ENCODE measurements around the gene CCDC92.

DNA sequence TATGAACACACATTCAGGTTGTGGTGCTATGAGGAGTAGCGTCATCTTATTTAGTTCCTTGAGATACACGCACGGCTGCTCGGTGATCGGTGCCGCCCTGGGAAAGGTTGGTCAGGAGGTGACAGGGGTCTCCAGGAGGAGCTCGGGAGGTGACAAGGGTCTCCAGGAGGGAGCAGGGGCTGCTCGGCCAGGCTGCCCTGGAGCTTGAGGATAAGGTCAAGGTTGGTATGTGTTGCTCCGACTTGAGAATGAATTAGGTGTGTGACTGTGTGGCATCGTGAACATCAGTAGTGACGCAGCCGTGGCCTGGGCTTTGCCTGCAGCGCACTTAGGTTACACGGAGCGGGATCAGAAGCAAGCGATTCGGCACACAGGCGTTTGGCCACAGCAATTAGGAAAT is 36.2 kb downstream of the CCDC92 start:
- TF ChIP-seq, protein P1, sequence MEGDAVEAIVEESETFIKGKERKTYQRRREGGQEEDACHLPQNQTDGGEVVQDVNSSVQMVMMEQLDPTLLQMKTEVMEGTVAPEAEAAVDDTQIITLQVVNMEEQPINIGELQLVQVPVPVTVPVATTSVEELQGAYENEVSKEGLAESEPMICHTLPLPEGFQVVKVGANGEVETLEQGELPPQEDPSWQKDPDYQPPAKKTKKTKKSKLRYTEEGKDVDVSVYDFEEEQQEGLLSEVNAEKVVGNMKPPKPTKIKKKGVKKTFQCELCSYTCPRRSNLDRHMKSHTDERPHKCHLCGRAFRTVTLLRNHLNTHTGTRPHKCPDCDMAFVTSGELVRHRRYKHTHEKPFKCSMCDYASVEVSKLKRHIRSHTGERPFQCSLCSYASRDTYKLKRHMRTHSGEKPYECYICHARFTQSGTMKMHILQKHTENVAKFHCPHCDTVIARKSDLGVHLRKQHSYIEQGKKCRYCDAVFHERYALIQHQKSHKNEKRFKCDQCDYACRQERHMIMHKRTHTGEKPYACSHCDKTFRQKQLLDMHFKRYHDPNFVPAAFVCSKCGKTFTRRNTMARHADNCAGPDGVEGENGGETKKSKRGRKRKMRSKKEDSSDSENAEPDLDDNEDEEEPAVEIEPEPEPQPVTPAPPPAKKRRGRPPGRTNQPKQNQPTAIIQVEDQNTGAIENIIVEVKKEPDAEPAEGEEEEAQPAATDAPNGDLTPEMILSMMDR (IDR thresholded peaks at IDR 0.05): no peak
- no peak for TF ChIP-seq POLR2A (IDR thresholded peaks at IDR 0.05)

All from suprapubic skin (tissue), 3 donors.